Prostate gland (tissue), 2 donors: ENCODE data around the gene UTP20. TPM values are rescaled to one million over a fixed set of nuclear protein-coding genes. Genes with fewer than 3 reads are reported as not detected.
A peak's percentile ranks its signal among the peaks of the same experiment; 100 is the strongest.

Source experiments
- DNase-seq: peaks from one replicate; pipeline ENCODE4 v3.0.0-alpha.2; 2019; ENCODE audit warnings: low spot score
- H3K27ac ChIP-seq, 2 donors: fragments of 200-600 bp; sonication (generic); 2 replicates each; pipeline ENCODE4 v1.5.1; 2017 to 2019
- H3K27me3 ChIP-seq: fragments of 200-600 bp; sonication (generic); replicated peaks from 2 replicates; pipeline ENCODE4 v1.5.1; 2019; ENCODE audit not compliant: insufficient read depth
- H3K36me3 ChIP-seq, 2 donors: fragments of 200-600 bp; sonication (generic); 1 replicate in 1 of 2; 2 replicates in 1 of 2; pipeline versions ENCODE4 v1.5.1 to v1.8.1; 2017 to 2019
- H3K4me1 ChIP-seq: fragments of 200-600 bp; sonication (generic); replicated peaks from 2 replicates; pipeline ENCODE4 v1.5.1; 2019
- H3K4me3 ChIP-seq, 2 donors: fragments of 200-600 bp; sonication (generic); 2 replicates each; pipeline ENCODE4 v1.5.1; 2017 to 2019
- H3K9me3 ChIP-seq: fragments of 200-600 bp; sonication (generic); 2 replicates; pipeline ENCODE4 v1.5.1; 2017
- CTCF ChIP-seq, 4 experiments: fragments of 200-600 bp in 2 of 4; fragments of 450-650 bp in 2 of 4; sonication (generic) in 2 of 4; IDR thresholded peaks; 1 replicate in 3 of 4; 2 replicates in 1 of 4; pipeline ENCODE4 v1.5.1; 2016 to 2019; ENCODE audit warnings: antibody characterized with exemption in 4 of 4, mild to moderate bottlenecking in 2 of 4, moderate library complexity in 2 of 4
- POLR2A ChIP-seq: fragments of 450-650 bp; IDR thresholded peaks from one replicate; pipeline ENCODE4 v1.6.1; 2016; ENCODE audit warnings: antibody characterized with exemption, mild to moderate bottlenecking
- POLR2AphosphoS5 ChIP-seq: sonication (generic); formaldehyde crosslinking; IDR thresholded peaks from one replicate; pipeline ENCODE4 v1.6.1; 2017; ENCODE audit warnings: antibody characterized with exemption
- WGBS: methylation state at CpG from one replicate; pipeline ENCODE4 v1.1.5; 2018; 5-methylcytosine and 5-hydroxymethylcytosine counted together
- intact Hi-C: fragments of 100-400 bp; cut with DNase I; formaldehyde crosslinking; loops from one replicate; pipeline ENCODE4 v1.14.2; 2022
- total RNA-seq, 2 donors: library from RNA; depleted of rRNA; stranded (reverse); fragments of >200 nt; gene quantifications; one replicate each; pipeline ENCODE4 v1.1.0, GENCODE V29; 2016

UTP20 gene
- total RNA-seq, 2 donors from 2014 or later, result 13.6 to 26.6 TPM

GRCh38 chr12:101267111-101267510, 12.8 kb upstream of the UTP20 start:
- no peaks in the 10 kb centered on the region for H3K4me1 ChIP-seq
- intact Hi-C loops, result no loop called here
- no peak for TF ChIP-seq POLR2A
- TF ChIP-seq POLR2AphosphoS5, result no peak
- TF ChIP-seq CTCF (IDR thresholded peaks at IDR 0.05), result no peak

GRCh38 chr12:101276433-101276832, 3.5 kb upstream of the UTP20 start:
- intact Hi-C loops, result no loop called here
- TF ChIP-seq POLR2A (no peak), POLR2AphosphoS5 (no peak), CTCF (IDR thresholded peaks at IDR 0.05) (no peak)
- no peak overlapping the region for H3K4me3 ChIP-seq
- no peaks in the 10 kb centered on the region for H3K9me3 ChIP-seq
- no peaks in the 10 kb centered on the region for H3K36me3 ChIP-seq
- no peaks in the 10 kb centered on the region for H3K4me1 ChIP-seq
- no peaks in the 10 kb centered on the region for H3K27me3 ChIP-seq
- 90% methylated on average over 1 of the region's 1 CpG for WGBS
- no peak for DNase-seq
- H3K27ac ChIP-seq, result no peak overlapping the region

More at GRCh38 chr12:101267111-101267510, 12.8 kb upstream of the UTP20 start:
- H3K27me3 ChIP-seq, result no peaks in the 10 kb centered on the region
- H3K36me3 ChIP-seq, result no peaks in the 10 kb centered on the region
- H3K9me3 ChIP-seq, result no peaks in the 10 kb centered on the region
- no peak for DNase-seq
- no peak overlapping the region for H3K27ac ChIP-seq
- H3K4me3 ChIP-seq, result no peak overlapping the region

GRCh38 chr12:101277443-101277842, 2.5 kb upstream of the UTP20 start:
- H3K4me1 ChIP-seq, result no peaks in the 10 kb centered on the region
- no peak overlapping the region for H3K27ac ChIP-seq
- H3K9me3 ChIP-seq, result no peaks in the 10 kb centered on the region
- 53% methylated on average over 3 of the region's 3 CpGs for WGBS
- H3K36me3 ChIP-seq, result no peaks in the 10 kb centered on the region
- H3K4me3 ChIP-seq, result no peak overlapping the region
- no peak for TF ChIP-seq POLR2A
- TF ChIP-seq POLR2AphosphoS5, result peak; percentile 49
- no peak for TF ChIP-seq CTCF (IDR thresholded peaks at IDR 0.05)
- no peaks in the 10 kb centered on the region for H3K27me3 ChIP-seq
- intact Hi-C loops, result no loop called here
- no peak for DNase-seq

GRCh38 chr12:101287357-101287756, 7.5 kb downstream of the UTP20 start:
- no peak for DNase-seq
- Histone ChIP-seq H3K27me3 (no peaks in the 10 kb centered on the region), H3K36me3 (no peaks in the 10 kb centered on the region), H3K4me3 (no peak overlapping the region), H3K4me1 (no peaks in the 10 kb centered on the region), H3K9me3 (no peaks in the 10 kb centered on the region), H3K27ac (no peak overlapping the region)
- TF ChIP-seq POLR2AphosphoS5, result no peak
- TF ChIP-seq CTCF (IDR thresholded peaks at IDR 0.05), result no peak
- no peak for TF ChIP-seq POLR2A
- intact Hi-C loops, result no loop called here
- 58% methylated on average over 3 of the region's 3 CpGs for WGBS

- no peak overlapping the region for H3K27ac ChIP-seq
Observed at GRCh38 chr12:101297661-101298060, 17.8 kb downstream of the UTP20 start.

More at GRCh38 chr12:101297661-101298060, 17.8 kb downstream of the UTP20 start:
- Histone ChIP-seq H3K9me3 (no peaks in the 10 kb centered on the region), H3K36me3 (no peaks in the 10 kb centered on the region), H3K4me1 (no peaks in the 10 kb centered on the region), H3K4me3 (no peak overlapping the region), H3K27me3 (no peaks in the 10 kb centered on the region)
- 71% methylated on average over 4 of the region's 4 CpGs for WGBS
- intact Hi-C loops, result no loop called here
- DNase-seq, result no peak
- TF ChIP-seq CTCF (IDR thresholded peaks at IDR 0.05) (no peak), POLR2AphosphoS5 (no peak), POLR2A (no peak)
